Measurements from ENCODE around the gene DIAPH2.

DNA sequence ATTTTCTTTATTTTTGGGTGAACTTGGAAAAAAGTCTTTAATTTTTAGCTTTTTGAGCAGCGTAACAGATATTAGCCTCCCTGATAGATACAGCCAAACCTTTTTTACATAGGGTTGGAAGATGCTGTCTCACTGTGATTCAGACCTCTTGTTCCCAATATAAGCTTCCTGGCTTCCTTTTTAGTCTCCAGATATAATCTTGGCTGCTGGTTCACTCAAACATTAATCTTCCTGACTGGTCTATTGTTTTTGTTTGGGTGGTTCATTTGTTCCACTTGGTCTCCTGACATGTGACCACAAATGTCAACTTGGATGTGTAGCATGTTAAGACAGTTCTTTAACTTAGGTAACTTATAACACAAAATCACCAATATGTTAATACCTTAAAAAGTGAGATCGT is 222.1 kb downstream of the DIAPH2 start:
- TF ChIP-seq ARNTL (CRISPR knock-in tag; IDR thresholded peaks at IDR 0.05; ENCODE audit: borderline replicate concordance, low read depth), result no peak
- TF ChIP-seq ZNF8 (CRISPR knock-in tag; IDR thresholded peaks at IDR 0.05), result no peak
- no peak for TF ChIP-seq ZFP3 (CRISPR knock-in tag; IDR thresholded peaks at IDR 0.05)
- TF ChIP-seq, protein P1, sequence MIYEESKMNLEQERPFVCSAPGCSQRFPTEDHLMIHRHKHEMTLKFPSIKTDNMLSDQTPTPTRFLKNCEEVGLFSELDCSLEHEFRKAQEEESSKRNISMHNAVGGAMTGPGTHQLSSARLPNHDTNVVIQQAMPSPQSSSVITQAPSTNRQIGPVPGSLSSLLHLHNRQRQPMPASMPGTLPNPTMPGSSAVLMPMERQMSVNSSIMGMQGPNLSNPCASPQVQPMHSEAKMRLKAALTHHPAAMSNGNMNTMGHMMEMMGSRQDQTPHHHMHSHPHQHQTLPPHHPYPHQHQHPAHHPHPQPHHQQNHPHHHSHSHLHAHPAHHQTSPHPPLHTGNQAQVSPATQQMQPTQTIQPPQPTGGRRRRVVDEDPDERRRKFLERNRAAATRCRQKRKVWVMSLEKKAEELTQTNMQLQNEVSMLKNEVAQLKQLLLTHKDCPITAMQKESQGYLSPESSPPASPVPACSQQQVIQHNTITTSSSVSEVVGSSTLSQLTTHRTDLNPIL (CRISPR knock-in tag; IDR thresholded peaks at IDR 0.05; ENCODE audit: low read depth), result no peak
- no peak for TF ChIP-seq PPARA (CRISPR knock-in tag; IDR thresholded peaks at IDR 0.05; ENCODE audit: borderline replicate concordance)
- no peak for TF ChIP-seq ZFP30 (CRISPR knock-in tag; IDR thresholded peaks at IDR 0.05)
- TF ChIP-seq ESRRG (CRISPR knock-in tag; IDR thresholded peaks at IDR 0.05), result no peak
- no peak for TF ChIP-seq PATZ1 (CRISPR knock-in tag; IDR thresholded peaks at IDR 0.05; ENCODE audit: borderline replicate concordance)
- no peak for TF ChIP-seq RARB (CRISPR knock-in tag; IDR thresholded peaks at IDR 0.05)
- TF ChIP-seq, protein P2, sequence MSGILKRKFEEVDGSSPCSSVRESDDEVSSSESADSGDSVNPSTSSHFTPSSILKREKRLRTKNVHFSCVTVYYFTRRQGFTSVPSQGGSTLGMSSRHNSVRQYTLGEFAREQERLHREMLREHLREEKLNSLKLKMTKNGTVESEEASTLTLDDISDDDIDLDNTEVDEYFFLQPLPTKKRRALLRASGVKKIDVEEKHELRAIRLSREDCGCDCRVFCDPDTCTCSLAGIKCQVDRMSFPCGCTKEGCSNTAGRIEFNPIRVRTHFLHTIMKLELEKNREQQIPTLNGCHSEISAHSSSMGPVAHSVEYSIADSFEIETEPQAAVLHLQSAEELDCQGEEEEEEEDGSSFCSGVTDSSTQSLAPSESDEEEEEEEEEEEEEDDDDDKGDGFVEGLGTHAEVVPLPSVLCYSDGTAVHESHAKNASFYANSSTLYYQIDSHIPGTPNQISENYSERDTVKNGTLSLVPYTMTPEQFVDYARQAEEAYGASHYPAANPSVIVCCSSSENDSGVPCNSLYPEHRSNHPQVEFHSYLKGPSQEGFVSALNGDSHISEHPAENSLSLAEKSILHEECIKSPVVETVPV (CRISPR knock-in tag; IDR thresholded peaks at IDR 0.05), result no peak
